Mesendoderm (in vitro differentiated cells): ENCODE results near the gene ERC2.

Experiments
- DNase-seq: peaks from one replicate; pipeline ENCODE4 v3.0.0; 2013
- H2AK5ac ChIP-seq: 2 replicates; pipeline ENCODE4 v1.6.1; 2013; ENCODE audit warnings: low read length, inconsistent platforms
- H2BK120ac ChIP-seq: 2 replicates; pipeline ENCODE4 v1.6.1; 2013; ENCODE audit warnings: low read depth, mild to moderate bottlenecking, low read length, moderate library complexity, mixed read lengths
- H2BK15ac ChIP-seq: replicated peaks from 2 replicates; pipeline ENCODE4 v1.6.1; 2013; ENCODE audit warnings: low read depth, mild to moderate bottlenecking, moderate library complexity
- H2BK5ac ChIP-seq: 2 replicates; pipeline ENCODE4 v1.6.1; 2013; ENCODE audit warnings: low read length, inconsistent platforms
- H3K18ac ChIP-seq: 2 replicates; pipeline ENCODE4 v1.6.1; 2013; ENCODE audit warnings: mild to moderate bottlenecking, low read length, mixed read lengths
- H3K23ac ChIP-seq: one replicate; pipeline ENCODE4 v1.6.1; 2013; ENCODE audit warnings: low read length
- H3K27ac ChIP-seq: 2 replicates; pipeline ENCODE4 v1.5.1; 2013; ENCODE audit warnings: low read depth, mild to moderate bottlenecking, inconsistent platforms, low read length, moderate library complexity
- H3K27me3 ChIP-seq: 2 replicates; pipeline ENCODE4 v1.6.1; 2013; ENCODE audit warnings: low read length, control low read depth, mild to moderate bottlenecking, inconsistent platforms; ENCODE audit not compliant: insufficient read depth, poor library complexity
- H3K36me3 ChIP-seq: 2 replicates; pipeline ENCODE4 v1.6.1; 2013; ENCODE audit warnings: low read length, inconsistent platforms; ENCODE audit not compliant: control insufficient read depth, insufficient read depth
- H3K4ac ChIP-seq: one replicate; pipeline ENCODE4 v1.6.1; 2013; ENCODE audit warnings: low read depth, mild to moderate bottlenecking, low read length, moderate library complexity
- H3K4me1 ChIP-seq: 2 replicates; pipeline ENCODE4 v1.6.1; 2013; ENCODE audit warnings: low read depth, low read length, inconsistent platforms; ENCODE audit not compliant: control insufficient read depth
- H3K4me2 ChIP-seq: 2 replicates; pipeline ENCODE4 v1.6.1; 2013; ENCODE audit warnings: low read length
- H3K4me3 ChIP-seq: 2 replicates; pipeline ENCODE4 v1.5.1; 2013; ENCODE audit warnings: mild to moderate bottlenecking, low read length
- H3K56ac ChIP-seq: one replicate; pipeline ENCODE4 v1.6.1; 2013; ENCODE audit warnings: low read length
- H3K79me1 ChIP-seq: 2 replicates; pipeline ENCODE4 v1.6.1; 2013; ENCODE audit warnings: low read length, inconsistent platforms
- H3K79me2 ChIP-seq: 2 replicates; pipeline ENCODE4 v1.6.1; 2013; ENCODE audit warnings: mild to moderate bottlenecking, low read length; ENCODE audit not compliant: control insufficient read depth, insufficient read depth
- H3K9ac ChIP-seq: 2 replicates; pipeline ENCODE4 v1.6.1; 2013; ENCODE audit warnings: low read length, inconsistent platforms
- H4K5ac ChIP-seq: one replicate; pipeline ENCODE4 v1.6.1; 2013; ENCODE audit warnings: low read length
- H4K8ac ChIP-seq: one replicate; pipeline ENCODE4 v1.6.1; 2013; ENCODE audit warnings: low read depth, mild to moderate bottlenecking, control low read depth, low read length, moderate library complexity
- WGBS: extraction: QIAGEN DNeasy Blood & Tissue Kit; methylation state at CpG from one replicate; pipeline ENCODE4 v1.1.7; 2013; ENCODE audit warnings: low lambda C conversion rate, missing lambda C conversion rate; ENCODE audit not compliant: insufficient coverage; ENCODE audit errors: extremely low coverage; 5-methylcytosine and 5-hydroxymethylcytosine counted together

ERC2 gene

GRCh38 chr3:56145410-56145809, 322.9 kb downstream of the ERC2 start:
- Histone ChIP-seq H2BK120ac (no peak overlapping the region), H2BK5ac (no peak overlapping the region), H3K56ac (no peak overlapping the region), H3K4me3 (no peak overlapping the region), H2BK15ac (no peak overlapping the region), H4K5ac (no peak overlapping the region), H3K79me1 (no peaks in the 10 kb centered on the region), H3K27me3 (no peaks in the 10 kb centered on the region), H3K4ac (no peak overlapping the region), H3K27ac (no peak overlapping the region), H3K79me2 (no peaks in the 10 kb centered on the region), H3K4me1 (no peaks in the 10 kb centered on the region), H3K36me3 (no peaks in the 10 kb centered on the region), H3K23ac (no peak overlapping the region), H4K8ac (no peak overlapping the region), H3K9ac (no peak overlapping the region), H3K4me2 (no peak overlapping the region), H2AK5ac (no peak overlapping the region), H3K18ac (no peak overlapping the region)
- no CpG with 5 or more reads among the region's 2 CpGs for WGBS
- DNase-seq = no peak

- Histone ChIP-seq H4K8ac (no peak overlapping the region), H3K4me1 (no peaks in the 10 kb centered on the region), H4K5ac (no peak overlapping the region), H3K79me1 (no peaks in the 10 kb centered on the region), H3K56ac (no peak overlapping the region), H3K9ac (no peak overlapping the region), H2BK15ac (no peak overlapping the region), H3K4me3 (no peak overlapping the region), H2BK5ac (no peak overlapping the region), H3K23ac (no peak overlapping the region), H3K4me2 (no peak overlapping the region), H3K18ac (no peak overlapping the region), H2AK5ac (no peak overlapping the region), H3K27ac (no peak overlapping the region), H3K79me2 (no peaks in the 10 kb centered on the region), H2BK120ac (no peak overlapping the region), H3K27me3 (no peaks in the 10 kb centered on the region), H3K36me3 (no peaks in the 10 kb centered on the region), H3K4ac (no peak overlapping the region)
- no CpG with 5 or more reads among the region's 4 CpGs for WGBS
- no peak for DNase-seq
Measured at GRCh38 chr3:56144805-56145204, 323.5 kb downstream of the ERC2 start.

GRCh38 chr3:56137415-56137814, 330.9 kb downstream of the ERC2 start:
- H3K9ac ChIP-seq = no peak overlapping the region
- H3K4me2 ChIP-seq = no peak overlapping the region
- H3K27ac ChIP-seq = no peak overlapping the region
- no peaks in the 10 kb centered on the region for H3K36me3 ChIP-seq
- H3K4me3 ChIP-seq = no peak overlapping the region
- H3K79me1 ChIP-seq = no peaks in the 10 kb centered on the region
- no peaks in the 10 kb centered on the region for H3K79me2 ChIP-seq
- H2AK5ac ChIP-seq = no peak overlapping the region
- DNase-seq = no peak
- no peaks in the 10 kb centered on the region for H3K27me3 ChIP-seq
- no CpG with 5 or more reads among the region's 1 CpG for WGBS
- no peak overlapping the region for H2BK15ac ChIP-seq
- H3K23ac ChIP-seq = no peak overlapping the region
- H3K18ac ChIP-seq = peak overlapping the region; percentile 51
- no peak overlapping the region for H4K5ac ChIP-seq
- no peak overlapping the region for H2BK120ac ChIP-seq
- H3K4ac ChIP-seq = no peak overlapping the region
- H4K8ac ChIP-seq = no peak overlapping the region
- H3K4me1 ChIP-seq = no peaks in the 10 kb centered on the region
- H2BK5ac ChIP-seq = no peak overlapping the region
- no peak overlapping the region for H3K56ac ChIP-seq

GRCh38 chr3:56136514-56136913, 331.8 kb downstream of the ERC2 start:
- DNase-seq = no peak
- H3K4me3 ChIP-seq = no peak overlapping the region
- H3K23ac ChIP-seq = no peak overlapping the region
- H3K4me1 ChIP-seq = no peaks in the 10 kb centered on the region
- no CpG with 5 or more reads among the region's 2 CpGs for WGBS
- H2BK120ac ChIP-seq = no peak overlapping the region
- no peak overlapping the region for H4K5ac ChIP-seq
- no peak overlapping the region for H3K56ac ChIP-seq
- no peak overlapping the region for H2BK15ac ChIP-seq
- no peak overlapping the region for H2BK5ac ChIP-seq
- H3K9ac ChIP-seq = no peak overlapping the region
- H3K27me3 ChIP-seq = no peaks in the 10 kb centered on the region
- H3K79me1 ChIP-seq = no peaks in the 10 kb centered on the region
- no peaks in the 10 kb centered on the region for H3K36me3 ChIP-seq
- no peak overlapping the region for H3K4ac ChIP-seq
- no peak overlapping the region for H3K27ac ChIP-seq
- no peaks in the 10 kb centered on the region for H3K79me2 ChIP-seq
- no peak overlapping the region for H3K18ac ChIP-seq
- H2AK5ac ChIP-seq = no peak overlapping the region
- no peak overlapping the region for H3K4me2 ChIP-seq
- H4K8ac ChIP-seq = no peak overlapping the region

- H3K23ac ChIP-seq = no peak overlapping the region
- no peak overlapping the region for H4K5ac ChIP-seq
- no peak overlapping the region for H2BK15ac ChIP-seq
- H3K4me1 ChIP-seq = no peaks in the 10 kb centered on the region
- H4K8ac ChIP-seq = no peak overlapping the region
- no peak for DNase-seq
- H3K56ac ChIP-seq = no peak overlapping the region
- no peak overlapping the region for H3K18ac ChIP-seq
- H3K79me2 ChIP-seq = no peaks in the 10 kb centered on the region
- no peak overlapping the region for H2AK5ac ChIP-seq
- no peak overlapping the region for H2BK5ac ChIP-seq
- no peak overlapping the region for H3K4ac ChIP-seq
- H3K4me2 ChIP-seq = no peak overlapping the region
- H2BK120ac ChIP-seq = no peak overlapping the region
- H3K27ac ChIP-seq = no peak overlapping the region
- no peaks in the 10 kb centered on the region for H3K27me3 ChIP-seq
- WGBS = no CpG with 5 or more reads among the region's 4 CpGs
- H3K79me1 ChIP-seq = no peaks in the 10 kb centered on the region
- no peaks in the 10 kb centered on the region for H3K36me3 ChIP-seq
- H3K4me3 ChIP-seq = no peak overlapping the region
- H3K9ac ChIP-seq = no peak overlapping the region
Measured at GRCh38 chr3:56135941-56136340, 332.3 kb downstream of the ERC2 start.

- Histone ChIP-seq H3K36me3 (no peaks in the 10 kb centered on the region), H3K56ac (no peak overlapping the region), H4K8ac (no peak overlapping the region), H2BK120ac (peak overlapping the region; percentile 45), H3K79me2 (no peaks in the 10 kb centered on the region), H3K4me2 (no peak overlapping the region), H3K27me3 (no peaks in the 10 kb centered on the region), H3K4me1 (peaks cover 2% of the 10 kb centered on the region), H2AK5ac (no peak overlapping the region), H3K79me1 (no peaks in the 10 kb centered on the region), H2BK15ac (no peak overlapping the region), H3K4me3 (no peak overlapping the region), H3K23ac (no peak overlapping the region), H4K5ac (no peak overlapping the region), H2BK5ac (no peak overlapping the region), H3K4ac (no peak overlapping the region), H3K18ac (peak overlapping the region; percentile 60), H3K9ac (no peak overlapping the region), H3K27ac (no peak overlapping the region)
- DNase-seq = no peak
- WGBS = no CpG with 5 or more reads among the region's 2 CpGs
Measured at GRCh38 chr3:56133423-56133822, 334.8 kb downstream of the ERC2 start.
